NT2/D1 (cell line): ENCODE measurements around the gene TEAD1.

Experiments
- SUZ12 ChIP-seq: IDR thresholded peaks from 2 replicates; pipeline ENCODE4 v1.6.1; 2011; ENCODE audit not compliant: insufficient read length, insufficient read depth; ENCODE audit errors: extremely low read depth
- YY1 ChIP-seq: IDR thresholded peaks from 2 replicates; pipeline ENCODE4 v1.6.1; 2011; ENCODE audit not compliant: insufficient read length, insufficient read depth
- ZNF274 ChIP-seq: IDR thresholded peaks from 2 replicates; pipeline ENCODE4 v1.6.1; 2011; ENCODE audit warnings: mild to moderate bottlenecking, low read depth, low read length

- TF ChIP-seq YY1 (no peak), ZNF274 (no peak), SUZ12 (no peak)
Measured at GRCh38 chr11:12800032-12800671, 125.9 kb downstream of the TEAD1 start.
